ENCODE measurements around the gene C14orf132. TPM values are rescaled to one million over a fixed set of nuclear protein-coding genes. Genes with fewer than 3 reads are reported as not detected.
"Not testable (repeated sequence)": the region's sequence is repeated elsewhere in the genome, so short reads cannot be mapped to it uniquely, and the experiment has no call there.

Gene C14orf132
- total RNA-seq, 3 donors from 2014 or later: 0.38 to 0.61 (median 0.43) TPM

GRCh38 chr14:96060186-96060933 lies 21.2 kb downstream of the C14orf132 start:
- no peaks in the 10 kb centered on the region for H3K9me3 Mint-ChIP-seq
- peaks cover 21% of the 10 kb centered on the region for H3K27me3 Mint-ChIP-seq (ENCODE audit: low read depth)
- no peaks in the 10 kb centered on the region for H3K4me1 Mint-ChIP-seq (ENCODE audit: low read depth)
- no peaks in the 10 kb centered on the region for H3K36me3 Mint-ChIP-seq (ENCODE audit: insufficient read depth)
- no peak for ATAC-seq
- DNase-seq: no peak
- H3K4me3 Mint-ChIP-seq: no peak overlapping the region

DNA sequence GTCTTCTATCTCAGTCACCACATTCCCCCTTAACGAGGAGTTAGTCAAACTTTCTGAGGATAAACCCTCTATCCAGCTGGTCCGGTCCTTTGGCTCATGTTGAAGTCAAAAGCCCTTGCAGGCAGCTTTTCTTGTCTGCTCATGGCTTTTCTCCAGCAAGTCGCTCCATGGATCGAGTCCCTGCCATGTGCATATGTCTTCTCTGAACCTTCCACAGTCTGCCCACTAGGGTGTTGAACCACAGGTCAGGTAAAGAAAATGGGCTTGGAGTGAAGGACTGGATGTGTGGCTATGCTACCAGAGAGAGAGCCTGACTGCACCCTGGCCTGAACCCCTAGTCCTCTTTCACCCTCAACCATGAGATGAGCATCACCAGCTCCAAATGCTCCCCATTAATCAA lies 22.8 kb downstream of the C14orf132 start:
- H3K4me3 Mint-ChIP-seq: no peak overlapping the region
- no peaks in the 10 kb centered on the region for H3K4me1 Mint-ChIP-seq (ENCODE audit: low read depth)
- H3K27me3 Mint-ChIP-seq (ENCODE audit: low read depth): peaks cover 24% of the 10 kb centered on the region
- no peak for DNase-seq
- no peaks in the 10 kb centered on the region for H3K9me3 Mint-ChIP-seq
- no peak for ATAC-seq
- no peaks in the 10 kb centered on the region for H3K36me3 Mint-ChIP-seq (ENCODE audit: insufficient read depth)

DNA sequence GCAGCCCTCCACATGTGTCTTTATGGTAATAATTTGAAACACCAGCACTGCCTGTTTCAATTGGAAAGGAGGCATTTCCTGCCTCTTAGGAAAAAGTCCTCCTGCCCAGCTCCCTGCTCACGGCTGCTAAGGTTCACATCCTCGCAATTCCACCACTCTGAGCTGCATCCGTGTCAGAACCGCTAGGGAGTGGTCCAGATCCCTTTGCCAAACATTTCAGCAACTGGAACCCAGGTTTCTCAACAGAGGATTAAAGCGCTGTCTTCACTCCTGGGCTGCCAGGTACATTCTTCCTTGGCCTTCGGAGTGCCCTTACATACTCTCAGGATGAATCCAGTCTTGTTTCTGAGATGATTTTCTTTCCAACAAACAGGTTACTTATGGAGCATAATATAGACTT lies 23.3 kb downstream of the C14orf132 start:
- Mint-ChIP-seq H3K9me3 (no peaks in the 10 kb centered on the region), H3K4me3 (no peak overlapping the region), H3K4me1 (ENCODE audit: low read depth) (no peaks in the 10 kb centered on the region), H3K36me3 (ENCODE audit: insufficient read depth) (no peaks in the 10 kb centered on the region), H3K27me3 (ENCODE audit: low read depth) (peaks cover 27% of the 10 kb centered on the region)
- DNase-seq: no peak
- no peak for ATAC-seq

DNA sequence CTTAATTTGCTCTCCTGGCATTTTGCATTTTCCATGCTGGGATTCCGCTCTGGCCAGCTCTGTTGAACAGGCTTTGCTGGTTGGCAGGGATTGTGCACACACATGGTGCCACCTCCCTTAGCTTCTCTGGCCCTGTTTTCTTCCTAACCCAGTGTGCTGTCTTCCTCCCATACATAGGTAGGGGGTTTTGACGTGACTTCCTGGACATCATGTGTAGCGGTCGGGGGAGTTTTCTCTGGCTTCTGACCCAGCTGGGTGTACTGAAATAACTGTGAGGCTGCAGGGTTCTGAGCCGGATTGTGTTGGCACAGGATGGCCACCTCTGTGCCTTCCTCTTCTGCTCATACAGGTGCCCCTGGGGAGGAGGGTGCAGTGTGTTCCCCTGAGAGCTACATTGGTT lies 25.7 kb downstream of the C14orf132 start:
- no peaks in the 10 kb centered on the region for H3K36me3 Mint-ChIP-seq (ENCODE audit: insufficient read depth)
- no peaks in the 10 kb centered on the region for H3K9me3 Mint-ChIP-seq
- peaks cover 25% of the 10 kb centered on the region for H3K27me3 Mint-ChIP-seq (ENCODE audit: low read depth)
- ATAC-seq: no peak
- no peaks in the 10 kb centered on the region for H3K4me1 Mint-ChIP-seq (ENCODE audit: low read depth)
- no peak for DNase-seq
- no peak overlapping the region for H3K4me3 Mint-ChIP-seq

DNA sequence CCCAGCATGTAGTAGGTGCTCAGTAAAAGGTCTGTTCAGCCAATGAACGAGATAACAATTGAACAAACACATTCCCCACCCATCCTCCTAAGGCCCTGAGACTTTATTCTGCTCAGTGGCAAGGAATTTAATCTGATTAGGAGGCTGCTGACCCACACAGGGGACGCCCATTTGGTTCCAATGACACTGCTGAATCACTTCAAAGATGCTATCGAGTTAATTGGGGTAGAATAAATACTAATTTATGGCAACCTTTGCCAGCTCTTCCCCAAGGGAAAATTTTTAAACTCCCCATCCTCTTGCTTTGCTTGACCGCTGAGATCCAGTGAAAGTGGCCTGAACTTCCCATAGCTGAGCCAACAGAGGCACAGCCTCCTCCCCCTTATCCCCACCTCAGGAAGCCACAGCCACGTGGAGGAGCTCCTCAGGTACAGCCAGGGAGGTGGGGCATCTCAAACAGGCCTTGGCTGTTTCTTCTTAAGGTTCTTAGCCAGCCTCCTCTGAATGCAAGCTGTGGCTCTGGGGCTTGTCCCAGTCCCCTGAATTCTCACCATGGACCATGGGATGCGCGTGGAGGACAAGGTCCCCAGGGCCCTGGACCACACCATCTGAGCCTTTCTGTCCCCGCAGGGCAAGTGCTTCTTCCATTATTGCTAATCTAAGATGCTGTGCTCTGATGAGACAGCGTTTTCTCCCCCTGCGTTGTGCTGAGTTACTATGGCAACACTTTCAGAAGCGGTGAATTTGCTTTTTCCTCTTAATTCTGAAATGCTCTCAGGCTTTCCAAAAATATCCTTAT lies 26.7 kb downstream of the C14orf132 start:
- Mint-ChIP-seq H3K4me1 (ENCODE audit: low read depth) (no peaks in the 10 kb centered on the region), H3K36me3 (ENCODE audit: insufficient read depth) (no peaks in the 10 kb centered on the region), H3K9me3 (no peaks in the 10 kb centered on the region), H3K4me3 (no peak overlapping the region), H3K27me3 (ENCODE audit: low read depth) (peaks cover 21% of the 10 kb centered on the region)
- ATAC-seq (no peak), DNase-seq (no peak)

- Mint-ChIP-seq H3K4me1 (ENCODE audit: low read depth) (no peaks in the 10 kb centered on the region), H3K36me3 (ENCODE audit: insufficient read depth) (no peaks in the 10 kb centered on the region), H3K4me3 (no peak overlapping the region), H3K27me3 (ENCODE audit: low read depth) (peaks cover 19% of the 10 kb centered on the region), H3K9me3 (no peaks in the 10 kb centered on the region)
- ATAC-seq (no peak), DNase-seq (no peak)
These were observed 27.8 kb downstream of the C14orf132 start for GRCh38 chr14:96066976-96067375.

DNA sequence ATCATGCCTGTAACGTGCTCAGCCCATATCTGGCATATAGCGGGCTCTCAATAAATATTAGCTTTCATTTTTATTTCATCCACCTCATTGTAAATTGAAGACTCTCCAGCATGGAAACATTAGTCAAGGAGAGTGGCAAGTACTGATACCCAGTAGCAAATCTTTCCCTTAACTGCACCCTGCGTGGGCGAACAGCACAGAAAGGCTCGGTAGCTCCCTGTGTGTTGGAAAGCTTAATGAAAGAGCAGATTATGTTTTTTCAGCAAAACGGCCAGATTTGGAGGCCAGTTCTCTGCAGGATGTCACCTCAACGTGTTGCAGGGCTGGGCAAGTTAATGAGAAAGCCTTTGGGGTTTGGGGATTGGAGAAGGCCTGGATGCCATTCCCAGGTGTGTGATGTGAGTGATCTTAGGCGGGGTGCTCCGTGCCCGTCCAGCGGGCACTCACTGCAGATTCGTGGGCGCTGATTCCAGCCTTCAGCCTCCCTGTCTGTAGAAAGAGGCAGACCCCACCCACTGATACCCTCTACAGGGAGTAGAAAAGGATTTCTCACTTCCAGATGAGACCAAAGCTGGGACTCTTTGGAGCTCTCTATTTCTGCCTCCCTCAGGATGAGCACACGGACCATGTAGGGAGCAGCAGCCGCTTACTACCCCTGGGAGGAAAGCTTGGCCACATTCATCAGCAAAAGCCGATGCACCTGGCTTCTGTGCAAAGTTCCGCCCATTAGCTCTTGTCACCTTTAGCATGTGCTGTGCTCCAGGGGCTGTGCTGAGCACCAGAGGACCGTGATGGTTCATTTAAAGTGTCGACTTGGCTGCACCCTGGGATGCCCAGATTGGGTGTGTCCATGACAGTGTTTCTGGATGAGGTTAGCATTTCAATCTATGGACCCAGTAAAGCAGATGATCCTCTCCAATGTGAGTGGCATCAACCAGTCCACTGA lies 29.1 kb downstream of the C14orf132 start:
- no peaks in the 10 kb centered on the region for H3K36me3 Mint-ChIP-seq (ENCODE audit: insufficient read depth)
- no peak for DNase-seq

GRCh38 chr14:96069421-96069820 lies 30.3 kb downstream of the C14orf132 start:
- H3K36me3 Mint-ChIP-seq (ENCODE audit: insufficient read depth): no peaks in the 10 kb centered on the region
- H3K4me1 Mint-ChIP-seq (ENCODE audit: low read depth): no peaks in the 10 kb centered on the region
- H3K27me3 Mint-ChIP-seq (ENCODE audit: low read depth): peaks cover 15% of the 10 kb centered on the region
- no peak for DNase-seq
- H3K9me3 Mint-ChIP-seq: peaks cover 3% of the 10 kb centered on the region
- H3K4me3 Mint-ChIP-seq: no peak overlapping the region
- ATAC-seq: no peak

More for the DNA sequence above, 29.1 kb downstream of the C14orf132 start:
- ATAC-seq: no peak
- H3K27me3 Mint-ChIP-seq (ENCODE audit: low read depth): peaks cover 17% of the 10 kb centered on the region
- no peak overlapping the region for H3K4me3 Mint-ChIP-seq
- H3K4me1 Mint-ChIP-seq (ENCODE audit: low read depth): no peaks in the 10 kb centered on the region
- no peaks in the 10 kb centered on the region for H3K9me3 Mint-ChIP-seq

DNA sequence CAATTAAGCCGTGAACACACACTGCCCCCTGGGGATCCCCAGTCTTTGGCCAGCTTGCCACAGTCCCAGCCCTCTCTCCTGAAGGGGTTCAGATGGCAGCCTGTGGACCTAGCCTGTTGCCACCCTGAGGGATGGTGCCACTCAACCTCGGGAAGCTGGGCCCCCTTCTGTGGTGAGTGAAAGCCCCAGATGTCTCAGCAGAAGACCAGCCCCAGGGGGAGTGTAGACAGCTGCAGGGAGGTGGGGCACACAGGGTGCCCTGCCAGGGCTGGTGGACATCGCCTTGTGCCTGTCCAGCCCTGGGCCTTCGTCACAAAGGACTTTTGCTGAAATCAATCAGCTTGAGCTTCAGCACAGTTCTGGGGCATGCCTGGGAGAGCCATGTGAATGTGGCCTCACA lies 32.4 kb downstream of the C14orf132 start:
- Mint-ChIP-seq H3K27me3 (ENCODE audit: low read depth) (peaks cover 12% of the 10 kb centered on the region), H3K4me3 (no peak overlapping the region), H3K4me1 (ENCODE audit: low read depth) (no peaks in the 10 kb centered on the region), H3K36me3 (ENCODE audit: insufficient read depth) (no peaks in the 10 kb centered on the region), H3K9me3 (peaks cover 3% of the 10 kb centered on the region)
- ATAC-seq: no peak
- DNase-seq: no peak

DNA sequence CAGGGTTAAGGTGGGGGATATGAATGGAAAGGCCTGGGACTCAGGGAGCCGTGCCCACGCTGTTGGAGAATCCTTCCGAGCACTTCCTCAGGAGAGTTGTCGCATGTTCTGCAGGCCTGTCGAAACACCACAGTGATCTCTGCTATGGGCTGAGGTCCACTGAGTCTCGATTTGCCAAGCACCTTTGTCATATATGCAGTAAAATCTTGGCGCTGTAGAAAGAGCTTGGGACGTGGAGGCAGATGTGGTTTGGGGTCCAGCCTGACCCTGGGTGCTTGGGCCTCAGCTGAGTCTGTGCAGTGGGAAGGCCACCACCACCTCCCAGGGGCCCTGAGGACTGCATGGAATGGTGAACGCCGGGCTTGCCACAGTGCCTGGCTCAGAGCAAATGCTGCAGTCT lies 32.9 kb downstream of the C14orf132 start:
- DNase-seq: no peak
- Mint-ChIP-seq H3K4me1 (ENCODE audit: low read depth) (no peaks in the 10 kb centered on the region), H3K36me3 (ENCODE audit: insufficient read depth) (no peaks in the 10 kb centered on the region), H3K27me3 (ENCODE audit: low read depth) (peaks cover 9% of the 10 kb centered on the region), H3K4me3 (no peak overlapping the region), H3K9me3 (peaks cover 3% of the 10 kb centered on the region)
- no peak for ATAC-seq

DNA sequence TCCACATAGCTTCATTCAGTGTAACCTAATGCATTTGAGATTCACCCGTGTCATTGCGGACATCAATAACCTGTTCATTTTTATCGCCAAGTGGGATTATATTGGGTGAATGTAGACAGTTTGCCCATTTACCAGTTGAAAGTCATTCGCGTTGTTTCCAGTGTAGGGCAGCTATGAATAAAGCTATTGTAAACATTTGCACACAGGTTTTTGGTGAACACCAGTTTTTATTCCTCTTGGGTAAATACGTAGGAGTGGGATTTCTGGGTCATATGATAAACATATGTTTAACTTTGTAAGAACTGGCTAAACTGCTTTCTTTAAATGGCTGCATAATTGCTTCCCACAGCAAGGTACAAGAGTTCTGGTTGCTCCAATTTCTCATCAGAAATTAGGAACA lies 33.6 kb downstream of the C14orf132 start:
- Mint-ChIP-seq H3K4me1 (ENCODE audit: low read depth) (no peaks in the 10 kb centered on the region), H3K4me3 (no peak overlapping the region), H3K27me3 (ENCODE audit: low read depth) (peaks cover 9% of the 10 kb centered on the region), H3K36me3 (ENCODE audit: insufficient read depth) (no peaks in the 10 kb centered on the region), H3K9me3 (peaks cover 3% of the 10 kb centered on the region)
- DNase-seq: no peak
- no peak for ATAC-seq

GRCh38 chr14:96073260-96074039 lies 34.3 kb downstream of the C14orf132 start:
- H3K27me3 Mint-ChIP-seq (ENCODE audit: low read depth): peaks cover 15% of the 10 kb centered on the region
- not testable (repeated sequence) for H3K4me1 Mint-ChIP-seq (ENCODE audit: low read depth); H3K9me3 Mint-ChIP-seq; H3K36me3 Mint-ChIP-seq (ENCODE audit: insufficient read depth); DNase-seq; ATAC-seq; H3K4me3 Mint-ChIP-seq

DNA sequence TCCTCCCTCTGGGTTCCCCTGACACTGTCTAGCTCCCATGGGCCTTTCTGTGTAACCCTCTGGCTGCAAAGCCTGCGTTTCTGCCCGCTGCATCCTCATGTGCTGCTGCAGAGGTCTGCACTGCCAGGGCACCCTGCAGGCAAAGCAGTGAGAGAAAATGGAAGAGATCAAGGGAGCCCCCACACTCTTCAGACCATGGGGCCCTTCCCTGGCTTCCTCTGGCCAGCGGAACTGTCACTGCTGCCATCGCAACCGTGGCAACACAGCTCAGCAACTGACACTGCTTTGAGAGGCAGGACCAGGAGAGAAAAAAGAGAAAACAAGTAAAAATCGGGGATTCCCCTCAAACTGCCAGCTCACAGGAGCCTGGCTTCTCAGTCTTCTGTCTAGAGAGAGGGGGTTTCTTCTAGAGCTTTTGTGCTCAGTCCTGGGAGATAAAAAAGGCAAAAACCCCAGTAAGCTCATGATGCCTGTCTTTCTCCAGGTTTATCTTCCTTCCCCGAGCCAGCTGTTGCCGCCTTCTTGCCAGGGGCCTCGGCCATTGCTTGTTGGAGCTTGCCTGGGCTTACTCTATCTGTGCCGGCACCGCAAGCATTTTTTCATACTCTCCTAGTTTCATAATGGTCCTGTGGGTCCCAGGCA lies 38.9 kb downstream of the C14orf132 start:
- DNase-seq (no peak), ATAC-seq (no peak)
- no peaks in the 10 kb centered on the region for H3K4me1 Mint-ChIP-seq (ENCODE audit: low read depth)
- H3K4me3 Mint-ChIP-seq: no peak overlapping the region
- H3K36me3 Mint-ChIP-seq (ENCODE audit: insufficient read depth): peaks cover 2% of the 10 kb centered on the region
- peaks cover 3% of the 10 kb centered on the region for H3K9me3 Mint-ChIP-seq
- peaks cover 27% of the 10 kb centered on the region for H3K27me3 Mint-ChIP-seq (ENCODE audit: low read depth)
